GM12878 (cell line): ENCODE data around the gene ECI1. TPM values are rescaled to one million over a fixed set of nuclear protein-coding genes. Genes with fewer than 3 reads are reported as not detected.
A peak's percentile ranks its signal among the peaks of the same experiment; 100 is the strongest.

ENCODE experiments used
- ATAC-seq: fragments of 200-7000 bp; cut with Tn5 transposase; 3 replicates; pipeline ENCODE4 v1.9.1; 2020; ENCODE audit warnings: mild to moderate bottlenecking, moderate library complexity
- BruUV-seq: library from RNA; stranded (reverse); fragments of 400-500 nt; replicated peaks from 2 replicates; lab custom pipeline; 2021; lab: Mats Ljungman, UMichigan
- CTCF ChIA-PET: fragments of 300-600 bp; sonication (Branson Sonifier 250); formaldehyde crosslinking; extraction: SDS; loops from one replicate; lab custom pipeline; 2021; ENCODE audit warnings: inconsistent platforms; lab: Yijun Ruan, JAX
- POLR2A ChIA-PET: fragments of 350-600 bp; formaldehyde crosslinking; extraction: SDS; loops from one replicate; lab custom pipeline; 2021; ENCODE audit warnings: inconsistent platforms; lab: Charles Lee
- RAD21 ChIA-PET: fragments of 300-600 bp; sonication (Branson Sonifier 250); formaldehyde crosslinking; loops from one replicate; lab custom pipeline; 2023; ENCODE audit warnings: antibody characterized with exemption; ENCODE audit not compliant: unreplicated experiment; lab: Charles Lee
- SMC1A ChIA-PET: fragments of 300-600 bp; sonication (Branson Sonifier 250); formaldehyde crosslinking; loops from one replicate; lab custom pipeline; 2023; ENCODE audit not compliant: unreplicated experiment, uncharacterized antibody; lab: Charles Lee
- DNase-seq: peaks from one replicate; pipeline ENCODE4 v3.0.0-alpha.2; 2011; ENCODE audit warnings: low read depth, low spot score
- FAIRE-seq: peaks from 3 replicates; lab custom pipeline; 2011; peaks lifted over from hg19 to GRCh38; lab: Jason Lieb, UNC
- H2AFZ ChIP-seq: 2 replicates; pipeline ENCODE4 v1.6.0; 2011; ENCODE audit warnings: low read depth, low read length, control low read depth; ENCODE audit not compliant: control insufficient read depth
- H3K27ac ChIP-seq: 2 replicates; pipeline ENCODE4 v1.5.1; 2011; ENCODE audit warnings: control low read depth; ENCODE audit not compliant: control insufficient read depth, insufficient read depth
- H3K27me3 ChIP-seq, 2 experiments: replicated peaks in 1 of 2; 2 replicates each; pipeline versions ENCODE4 v1.6.0 to v1.6.1; 2011; ENCODE audit warnings: low read length in 1 of 2; ENCODE audit not compliant: control insufficient read depth in 2 of 2, insufficient read depth in 2 of 2
- H3K36me3 ChIP-seq, 2 experiments: 2 replicates each; pipeline ENCODE4 v1.5.1; 2011; ENCODE audit warnings: low read length in 1 of 2; ENCODE audit not compliant: control insufficient read depth in 2 of 2, insufficient read depth in 2 of 2
- H3K4me1 ChIP-seq: 2 replicates; pipeline ENCODE4 v1.6.1; 2011; ENCODE audit warnings: mild to moderate bottlenecking, low read length, moderate library complexity, mixed read lengths; ENCODE audit not compliant: control insufficient read depth, insufficient read depth
- H3K4me2 ChIP-seq: 2 replicates; pipeline ENCODE4 v1.6.0; 2011; ENCODE audit warnings: control low read depth; ENCODE audit not compliant: control insufficient read depth, insufficient read depth
- H3K4me3 ChIP-seq: fragments of 200-600 bp; sonication (generic); 2 replicates; pipeline ENCODE4 v1.5.1; 2016
- H3K79me2 ChIP-seq: 2 replicates; pipeline ENCODE4 v1.6.0; 2011; ENCODE audit warnings: low read length; ENCODE audit not compliant: control insufficient read depth, insufficient read depth
- H3K9ac ChIP-seq: 2 replicates; pipeline ENCODE4 v1.8.0; 2011; ENCODE audit warnings: low read length, control low read depth, mixed read lengths; ENCODE audit not compliant: control insufficient read depth, insufficient read depth
- H3K9me3 ChIP-seq: replicated peaks from 3 replicates; pipeline ENCODE4 v1.5.1; 2011; ENCODE audit warnings: mild to moderate bottlenecking, low read length; ENCODE audit not compliant: control insufficient read depth, insufficient read depth
- H4K20me1 ChIP-seq: 2 replicates; pipeline ENCODE4 v1.6.0; 2011; ENCODE audit not compliant: control insufficient read depth, insufficient read depth
- BCL3 ChIP-seq: IDR thresholded peaks from 2 replicates; pipeline ENCODE4 v1.6.1; 2011; ENCODE audit warnings: borderline replicate concordance, low read depth, mild to moderate bottlenecking, moderate library complexity, low read length; ENCODE audit not compliant: insufficient read depth, poor library complexity, severe bottlenecking
- BCLAF1 ChIP-seq: fragments of 450-650 bp; IDR thresholded peaks from 2 replicates; pipeline ENCODE4 v1.6.1; 2017; ENCODE audit warnings: antibody characterized with exemption, mild to moderate bottlenecking, moderate library complexity
- CBX3 ChIP-seq: fragments of 200-600 bp; sonication (generic); IDR thresholded peaks from 2 replicates; pipeline ENCODE4 v1.6.1; 2016; ENCODE audit warnings: low read depth, borderline replicate concordance
- LARP7 ChIP-seq: fragments of 450-650 bp; IDR thresholded peaks from 2 replicates; pipeline ENCODE4 v1.6.1; 2017; ENCODE audit warnings: mild to moderate bottlenecking
- MYC ChIP-seq: IDR thresholded peaks from 2 replicates; pipeline ENCODE4 v1.6.1; 2011; ENCODE audit warnings: mild to moderate bottlenecking, low read length, moderate library complexity, inconsistent platforms; ENCODE audit not compliant: insufficient read depth, insufficient replicate concordance, insufficient read length, severe bottlenecking
- PRDM15 ChIP-seq: fragments of 450-650 bp; formaldehyde crosslinking; IDR thresholded peaks from 2 replicates; pipeline ENCODE4 v1.4.0; 2020; ENCODE audit warnings: mild to moderate bottlenecking, moderate library complexity
- ZBTB11 ChIP-seq: fragments of 450-650 bp; formaldehyde crosslinking; IDR thresholded peaks from 2 replicates; pipeline ENCODE4 v1.5.0; 2022; ENCODE audit warnings: mild to moderate bottlenecking, missing genetic modification characterization
- WGBS: methylation state at CpG from one replicate; pipeline ENCODE4 v1.1.6; 2016; ENCODE audit warnings: low lambda C conversion rate; ENCODE audit not compliant: insufficient replicate concordance, insufficient coverage; ENCODE audit errors: missing lambda C conversion rate; 5-methylcytosine and 5-hydroxymethylcytosine counted together
- in situ Hi-C: fragments of 300-500 bp; cut with MboI; formaldehyde crosslinking; loops from 9 replicates; pipeline ENCODE4 v1.14.3; 2018; ENCODE audit warnings: mixed read lengths
- intact Hi-C: fragments of 100-400 bp; cut with micrococcal nuclease; formaldehyde crosslinking; loops from one replicate; pipeline ENCODE4 v1.14.2; 2022; ENCODE audit not compliant: unreplicated experiment
- polyA plus RNA-seq, 11 experiments: library from polyadenylated mRNA; depleted of rRNA in 4 of 11; unstranded in 6 of 11; stranded (reverse) in 5 of 11; fragments of >200 nt; fragmentation: Nextera tagmentation in 4 of 11; fragmentation: Illumina TruSeq in 1 of 11; extraction: Ambion mirVana in 4 of 11; extraction: Trizol in 1 of 11; gene quantifications; 1 replicate in 1 of 11; 2 replicates in 10 of 11; pipeline versions ENCODE4 v1.2.1 to v1.2.3, GENCODE V29; 2011 to 2016; ENCODE audit warnings: inconsistent platforms in 2 of 11, missing spikeins in 2 of 11, low read depth in 1 of 11
- total RNA-seq, 4 experiments: library from RNA; depleted of rRNA in 3 of 4; stranded (reverse); fragments of >200 nt in 3 of 4; fragmentation: Illumina TruSeq in 1 of 4; extraction: Trizol in 1 of 4; gene quantifications; 2 replicates each; pipeline versions ENCODE4 v1.2.1 to v1.2.3, GENCODE V29; 2013 to 2021

Gene ECI1
- total and polyA plus RNA-seq, 10 of the 15 experiments (the other 5 are each of a cell fraction or from before 2014, with no cell fraction given), result 2.2 to 82.1 (median 24.8) TPM

- TF ChIP-seq BCLAF1 (no peak), LARP7 (0 out of 2 replicates have a peak, but pooled peaks have one; percentile 9)
These were observed 27.4 kb downstream of the ECI1 start (continued) for GRCh38 chr16:2223942-2224486.

GRCh38 chr16:2223221-2223941, 28.0 kb downstream of the ECI1 start, which contains the start of gene E4F1:
Gene E4F1 (plus strand): TSS chr16:2223591. CDS start chr16:2223614, 23 bp downstream.
- Histone ChIP-seq H3K9ac (peak within 1 kb of the TSS; percentile 87), H3K36me3 (peaks cover 0 to 3% of the 10 kb centered on the region in 2 experiments; a peak in 3 of 4 replicates), H3K4me3 (peak within 1 kb of the TSS; percentile 96), H3K27me3 (no peaks in the 10 kb centered on the region), H3K79me2 (peaks cover 27% of the 10 kb centered on the region), H3K9me3 (no peaks in the 10 kb centered on the region), H4K20me1 (no peaks in the 10 kb centered on the region), H3K4me1 (peaks cover 5% of the 10 kb centered on the region; the same call in 1 of the 2 replicates), H3K27ac (peak within 1 kb of the TSS; percentile 78), H2AFZ (peak within 1 kb of the TSS; percentile 86), H3K4me2 (peak within 1 kb of the TSS; percentile 88)
- FAIRE-seq, result peak; percentile 99
- intact Hi-C loops, result loop anchor here (2.0 kb wide), 1 partner anchor 27 kb away; the partner anchor contains the start of gene ECI1
- RAD21 ChIA-PET, result no interaction called here
- BruUV-seq, result no TSS peak
- POLR2A ChIA-PET, result no interaction called here
- 1% methylated on average over 65 of the region's 82 CpGs for WGBS
- in situ Hi-C loops, result no loop called here
- peak; percentile 98 for ATAC-seq
- peak; percentile 97 for DNase-seq
- CTCF ChIA-PET, result interaction anchor here (1.3 kb wide), 1 partner anchor 29 kb away, joined by 3 read pairs; no protein-coding TSS in a partner anchor
- SMC1A ChIA-PET, result interaction anchor here (1.1 kb wide), 1 partner anchor 9 kb away, joined by 3 read pairs; the partner anchor contains the start of gene PGP
- TF ChIP-seq MYC (no peak), PRDM15 (CRISPR knock-in tag) (no peak), CBX3 (no peak), BCL3 (no peak), ZBTB11 (CRISPR knock-in tag) (no peak; the same call in 1 of the 2 replicates)
